Hepatocyte (in vitro differentiated cells): ENCODE results near the gene XPNPEP2. TPM values are rescaled to one million over a fixed set of nuclear protein-coding genes. Genes with fewer than 3 reads are reported as not detected.

Experiments used
- DNase-seq: peaks from one replicate; pipeline ENCODE4 v3.0.0-alpha.2; 2016; ENCODE audit warnings: low spot score
- H2AFZ ChIP-seq: fragments of 200-600 bp; sonication (generic); 2 replicates; pipeline ENCODE4 v1.6.0; 2016; ENCODE audit warnings: antibody characterized with exemption, mild to moderate bottlenecking
- H3K27ac ChIP-seq: fragments of 200-600 bp; sonication (generic); 2 replicates; pipeline ENCODE4 v1.5.1; 2016; ENCODE audit warnings: mild to moderate bottlenecking
- H3K27me3 ChIP-seq: fragments of 200-600 bp; sonication (generic); 2 replicates; pipeline ENCODE4 v1.6.1; 2016
- H3K36me3 ChIP-seq: fragments of 200-600 bp; sonication (generic); replicated peaks from 2 replicates; pipeline ENCODE4 v1.5.1; 2016; ENCODE audit warnings: low read depth; ENCODE audit not compliant: insufficient read depth
- H3K4me1 ChIP-seq: fragments of 200-600 bp; sonication (generic); 2 replicates; pipeline ENCODE4 v1.5.1; 2016; ENCODE audit warnings: mild to moderate bottlenecking, moderate library complexity; ENCODE audit not compliant: insufficient read depth
- H3K4me2 ChIP-seq: fragments of 200-600 bp; sonication (generic); 2 replicates; pipeline ENCODE4 v1.6.0; 2016
- H3K4me3 ChIP-seq: fragments of 200-600 bp; sonication (generic); 2 replicates; pipeline ENCODE4 v1.5.1; 2016; ENCODE audit warnings: mild to moderate bottlenecking
- H3K79me2 ChIP-seq: fragments of 200-600 bp; sonication (generic); 2 replicates; pipeline ENCODE4 v1.6.0; 2017; ENCODE audit warnings: mild to moderate bottlenecking
- H3K9me2 ChIP-seq: fragments of 200-600 bp; sonication (generic); replicated peaks from 2 replicates; pipeline ENCODE4 v1.6.0; 2017; ENCODE audit warnings: mild to moderate bottlenecking; ENCODE audit not compliant: insufficient read depth
- H3K9me3 ChIP-seq: fragments of 200-600 bp; sonication (generic); 2 replicates; pipeline ENCODE4 v1.5.1; 2016; ENCODE audit warnings: low read depth, mild to moderate bottlenecking
- H4K20me1 ChIP-seq: fragments of 200-600 bp; sonication (generic); 2 replicates; pipeline ENCODE4 v1.6.0; 2016; ENCODE audit warnings: mild to moderate bottlenecking; ENCODE audit not compliant: insufficient read depth, poor library complexity, severe bottlenecking
- EZH2 ChIP-seq: fragments of 200-600 bp; sonication (generic); IDR thresholded peaks from 2 replicates; pipeline ENCODE4 v1.6.1; 2016; ENCODE audit warnings: antibody characterized with exemption, mild to moderate bottlenecking, borderline replicate concordance
- EZH2phosphoT487 ChIP-seq: fragments of 200-600 bp; sonication (generic); IDR thresholded peaks from one replicate; pipeline ENCODE4 v1.6.1; 2018; ENCODE audit warnings: antibody characterized with exemption, mild to moderate bottlenecking, low read depth, moderate library complexity; ENCODE audit not compliant: unreplicated experiment, severe bottlenecking
- WGBS: methylation state at CpG from one replicate; pipeline ENCODE4 v1.1.6; 2016; ENCODE audit warnings: low lambda C conversion rate; ENCODE audit errors: missing lambda C conversion rate; 5-methylcytosine and 5-hydroxymethylcytosine counted together
- polyA plus RNA-seq: library from polyadenylated mRNA; unstranded; fragments of >200 nt; fragmentation: Nextera tagmentation; extraction: Ambion mirVana; gene quantifications from 2 replicates; pipeline ENCODE4 v1.2.1, GENCODE V29; 2016
- total RNA-seq: library from RNA; depleted of rRNA; stranded (reverse); fragments of >200 nt; gene quantifications from 2 replicates; pipeline ENCODE4 v1.2.3, GENCODE V29; 2014
- TF ChIP-seq, protein P1 (sequence below): fragments of 200-600 bp; sonication (generic); IDR thresholded peaks from 2 replicates; pipeline ENCODE4 v1.5.1; 2016; ENCODE audit warnings: antibody characterized with exemption, mild to moderate bottlenecking; ENCODE audit not compliant: poor library complexity

Gene XPNPEP2
- total and polyA plus RNA-seq, 2 experiments from 2014 or later, result 21.9 to 23.1 TPM

DNA sequence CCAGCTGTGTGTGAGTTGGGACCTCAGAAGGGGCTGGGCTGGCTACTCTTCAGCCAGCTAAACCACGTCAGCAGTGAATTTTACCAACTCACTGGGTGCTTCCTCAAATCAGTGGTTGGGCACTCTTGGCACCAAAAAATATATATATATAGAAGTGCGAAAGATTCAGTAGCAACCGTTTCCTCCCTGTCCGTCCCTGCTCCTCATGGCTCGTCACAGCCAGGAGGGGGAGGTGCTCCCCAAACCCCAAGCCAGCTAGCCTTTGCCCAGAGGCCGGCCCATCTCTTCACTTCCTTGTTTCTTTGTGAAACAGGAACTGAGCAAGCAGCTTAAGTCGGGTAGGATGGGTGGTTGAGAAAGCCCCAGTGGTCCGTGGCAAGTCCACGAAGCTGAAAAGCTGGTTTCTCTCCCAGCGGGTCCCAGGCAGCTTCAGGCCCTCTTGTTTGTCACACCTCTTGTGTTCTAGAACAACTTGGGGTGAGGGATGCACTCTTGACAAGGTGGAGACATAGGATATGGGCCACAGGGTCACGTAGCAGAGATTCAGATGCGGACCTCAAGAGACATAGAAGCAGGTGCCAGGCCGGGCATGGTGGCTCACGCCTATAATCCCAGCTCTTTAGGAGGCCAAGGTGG lies 34.1 kb downstream of the XPNPEP2 start:
- no peak overlapping the region for H3K4me2 ChIP-seq

DNA sequence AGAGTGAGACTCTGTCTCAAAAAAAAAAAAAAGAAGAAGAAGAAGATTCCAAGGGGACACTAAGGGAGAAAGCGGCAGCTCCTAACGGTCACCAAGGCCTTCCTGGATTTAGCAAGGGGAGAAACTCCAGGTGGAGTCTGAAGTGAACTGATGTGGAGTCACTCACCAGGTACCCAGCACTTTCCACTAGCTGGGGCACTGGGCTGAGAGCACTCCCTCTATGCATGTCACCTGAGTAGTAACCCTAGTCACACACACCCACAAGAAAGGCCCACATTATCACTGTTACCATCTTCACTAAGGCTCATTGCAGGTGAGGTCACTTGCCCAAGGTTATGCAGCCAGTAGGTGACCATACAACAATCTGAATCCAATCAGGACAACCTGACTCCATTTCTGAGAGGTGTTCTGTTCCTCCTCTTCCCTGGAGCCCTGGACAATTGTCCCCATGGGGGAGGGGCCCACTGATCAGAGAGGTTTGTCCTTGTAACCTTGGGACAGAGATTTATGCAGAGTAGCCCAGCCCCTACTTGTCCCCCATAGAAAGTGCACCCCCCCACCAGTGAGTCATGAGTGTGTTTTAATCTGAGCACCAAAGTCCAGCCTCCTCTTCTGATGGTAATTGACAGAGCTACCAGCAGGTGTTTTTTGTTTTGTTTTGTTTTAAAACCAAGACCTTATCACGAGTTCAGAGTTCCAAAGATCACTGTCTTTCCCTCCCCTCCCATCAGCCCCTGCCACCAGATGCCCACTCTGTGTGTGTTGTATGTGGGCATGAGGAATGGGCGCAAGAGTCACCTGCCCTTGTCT lies 35.1 kb downstream of the XPNPEP2 start:
- Histone ChIP-seq H3K9me2 (no peaks in the 10 kb centered on the region), H3K4me3 (no peak overlapping the region), H3K79me2 (no peaks in the 10 kb centered on the region), H3K4me1 (peaks cover 3% of the 10 kb centered on the region), H4K20me1 (no peaks in the 10 kb centered on the region), H3K4me2 (no peak overlapping the region), H2AFZ (no peak overlapping the region), H3K36me3 (no peaks in the 10 kb centered on the region), H3K27me3 (no peaks in the 10 kb centered on the region), H3K9me3 (no peaks in the 10 kb centered on the region), H3K27ac (peak overlapping the region; percentile 60)
- TF ChIP-seq EZH2phosphoT487, result no peak
- TF ChIP-seq, protein P1, sequence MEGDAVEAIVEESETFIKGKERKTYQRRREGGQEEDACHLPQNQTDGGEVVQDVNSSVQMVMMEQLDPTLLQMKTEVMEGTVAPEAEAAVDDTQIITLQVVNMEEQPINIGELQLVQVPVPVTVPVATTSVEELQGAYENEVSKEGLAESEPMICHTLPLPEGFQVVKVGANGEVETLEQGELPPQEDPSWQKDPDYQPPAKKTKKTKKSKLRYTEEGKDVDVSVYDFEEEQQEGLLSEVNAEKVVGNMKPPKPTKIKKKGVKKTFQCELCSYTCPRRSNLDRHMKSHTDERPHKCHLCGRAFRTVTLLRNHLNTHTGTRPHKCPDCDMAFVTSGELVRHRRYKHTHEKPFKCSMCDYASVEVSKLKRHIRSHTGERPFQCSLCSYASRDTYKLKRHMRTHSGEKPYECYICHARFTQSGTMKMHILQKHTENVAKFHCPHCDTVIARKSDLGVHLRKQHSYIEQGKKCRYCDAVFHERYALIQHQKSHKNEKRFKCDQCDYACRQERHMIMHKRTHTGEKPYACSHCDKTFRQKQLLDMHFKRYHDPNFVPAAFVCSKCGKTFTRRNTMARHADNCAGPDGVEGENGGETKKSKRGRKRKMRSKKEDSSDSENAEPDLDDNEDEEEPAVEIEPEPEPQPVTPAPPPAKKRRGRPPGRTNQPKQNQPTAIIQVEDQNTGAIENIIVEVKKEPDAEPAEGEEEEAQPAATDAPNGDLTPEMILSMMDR, result no peak
- TF ChIP-seq EZH2, result no peak
- WGBS, result 72% methylated on average over 4 of the region's 4 CpGs
- peak; percentile 71 for DNase-seq

More for the DNA sequence above, 34.1 kb downstream of the XPNPEP2 start:
- H3K4me1 ChIP-seq, result peaks cover 3% of the 10 kb centered on the region
- H3K9me2 ChIP-seq, result no peaks in the 10 kb centered on the region
- no peak overlapping the region for H2AFZ ChIP-seq
- no peaks in the 10 kb centered on the region for H4K20me1 ChIP-seq
- H3K4me3 ChIP-seq, result no peak overlapping the region
- WGBS, result 84% methylated on average over 14 of the region's 14 CpGs
- H3K36me3 ChIP-seq, result no peaks in the 10 kb centered on the region
- DNase-seq, result no peak
- no peaks in the 10 kb centered on the region for H3K9me3 ChIP-seq
- no peak for TF ChIP-seq EZH2
- TF ChIP-seq EZH2phosphoT487, result no peak
- H3K27ac ChIP-seq, result peak overlapping the region; percentile 60
- no peaks in the 10 kb centered on the region for H3K79me2 ChIP-seq
- no peaks in the 10 kb centered on the region for H3K27me3 ChIP-seq

DNA sequence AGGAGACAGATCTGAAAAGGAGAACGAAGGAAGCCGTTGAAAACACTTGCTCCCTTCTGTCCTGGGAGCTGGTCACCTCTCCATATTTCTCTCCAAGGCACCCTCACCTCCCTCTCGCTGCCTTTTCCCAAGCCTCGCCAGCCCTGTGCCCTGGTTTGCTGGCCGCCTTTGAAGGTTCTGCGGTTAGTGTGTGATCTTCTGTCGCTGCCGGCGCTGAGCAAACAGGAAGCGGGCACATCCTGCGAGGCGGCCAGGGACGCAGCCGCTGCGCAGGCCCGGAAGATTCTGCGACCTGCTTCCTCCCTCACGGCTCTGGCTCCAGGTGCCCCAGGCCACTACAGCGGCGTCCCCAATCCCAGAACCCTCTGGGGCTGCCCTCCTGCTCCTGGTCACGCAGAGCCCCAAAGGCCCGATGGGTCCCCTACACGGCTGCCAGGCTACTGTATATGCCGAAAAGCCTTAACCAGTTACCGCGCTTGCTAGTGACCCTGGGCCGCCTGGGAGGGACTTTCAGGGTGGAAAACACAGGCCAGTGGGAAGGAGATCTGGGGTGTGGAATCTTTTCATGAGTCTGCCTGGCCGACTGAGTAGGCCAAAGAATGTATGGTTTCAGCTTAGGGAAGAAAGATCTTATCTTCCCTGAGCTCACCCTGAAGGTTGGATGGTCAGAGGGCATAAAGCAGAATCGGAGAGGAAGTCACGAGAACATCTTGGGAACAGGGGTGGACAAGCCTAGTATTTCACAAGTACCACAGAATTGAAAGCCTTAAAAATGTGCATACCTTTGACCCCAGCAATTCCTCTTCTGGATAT lies 38.6 kb downstream of the XPNPEP2 start:
- no peaks in the 10 kb centered on the region for H3K9me2 ChIP-seq
- no peak for TF ChIP-seq EZH2
- no peak for TF ChIP-seq EZH2phosphoT487
- TF ChIP-seq, protein P1, result no peak
- no peak overlapping the region for H3K4me2 ChIP-seq
- H2AFZ ChIP-seq, result no peak overlapping the region
- no peaks in the 10 kb centered on the region for H3K9me3 ChIP-seq
- H3K79me2 ChIP-seq, result no peaks in the 10 kb centered on the region
- no peaks in the 10 kb centered on the region for H3K27me3 ChIP-seq
- H4K20me1 ChIP-seq, result no peaks in the 10 kb centered on the region
- H3K4me3 ChIP-seq, result no peak overlapping the region
- WGBS, result 87% methylated on average over 29 of the region's 30 CpGs
- no peaks in the 10 kb centered on the region for H3K36me3 ChIP-seq
- H3K4me1 ChIP-seq, result peaks cover 3% of the 10 kb centered on the region
- DNase-seq, result no peak
- H3K27ac ChIP-seq, result no peak overlapping the region
